A549 (cell line): ENCODE measurements around the gene PREX1. TPM values are rescaled to one million over a fixed set of nuclear protein-coding genes. Genes with fewer than 3 reads are reported as not detected.

Source experiments
- ATAC-seq, 2 experiments: fragments of 200-7000 bp in 1 of 2; fragments of >200 bp in 1 of 2; cut with Nextera tagmentation in 1 of 2; cut with Tn5 transposase in 1 of 2; 3 replicates each; pipeline versions ENCODE4 v1.8.0 to v1.9.1; 2018 to 2020; ENCODE audit warnings: mild to moderate bottlenecking in 1 of 2, moderate library complexity in 1 of 2
- CTCF ChIA-PET: fragments of 300-600 bp; sonication (Branson Sonifier 250); formaldehyde crosslinking; extraction: SDS; loops from one replicate; lab custom pipeline; 2021; ENCODE audit warnings: antibody characterized with exemption, inconsistent platforms; lab: Yijun Ruan, JAX
- POLR2A ChIA-PET: fragments of 350-600 bp; formaldehyde crosslinking; extraction: SDS; loops from one replicate; lab custom pipeline; 2021; ENCODE audit warnings: antibody characterized with exemption, inconsistent platforms; lab: Yijun Ruan, JAX
- DNase-seq, 2 experiments: peaks; one replicate each; pipeline versions ENCODE4 v3.0.0 to v3.0.0-alpha.2; 2011 to 2016; ENCODE audit warnings: low read depth in 1 of 2, low spot score in 1 of 2
- FAIRE-seq: peaks from 2 replicates; lab custom pipeline; 2011; peaks lifted over from hg19 to GRCh38; lab: Jason Lieb, UNC
- H3K27ac ChIP-seq, 2 experiments: fragments of >200 bp; sonication (Bioruptor Twin); formaldehyde crosslinking; 3 replicates each; pipeline ENCODE4 v1.5.1; 2016 to 2017
- H3K4me1 ChIP-seq: fragments of >200 bp; sonication (Bioruptor Twin); formaldehyde crosslinking; 3 replicates; pipeline ENCODE4 v1.6.1; 2016
- H3K4me2 ChIP-seq: fragments of >200 bp; sonication (Bioruptor Twin); formaldehyde crosslinking; 3 replicates; pipeline ENCODE4 v1.6.1; 2016
- H3K4me3 ChIP-seq: fragments of >200 bp; sonication (Bioruptor Twin); formaldehyde crosslinking; 3 replicates; pipeline ENCODE4 v1.5.1; 2016
- H3K9me3 ChIP-seq: fragments of >200 bp; sonication (Bioruptor Twin); formaldehyde crosslinking; 3 replicates; pipeline ENCODE4 v1.6.1; 2016
- BHLHE40 ChIP-seq: IDR thresholded peaks from 2 replicates; pipeline ENCODE4 v1.6.1; 2012; ENCODE audit warnings: low read depth, low read length, inconsistent platforms
- CBX8 ChIP-seq: fragments of 200-600 bp; sonication (generic); IDR thresholded peaks from 2 replicates; pipeline ENCODE4 v1.6.1; 2016
- CEBPB ChIP-seq, 2 experiments: fragments of >200 bp in 1 of 2; sonication (Bioruptor Twin) in 1 of 2; formaldehyde crosslinking in 1 of 2; IDR thresholded peaks; 2 replicates each; pipeline ENCODE4 v1.6.1; 2012 to 2016
- CHD2 ChIP-seq: fragments of 150-350 bp; IDR thresholded peaks from 2 replicates; pipeline ENCODE4 v1.6.1; 2014; ENCODE audit warnings: low read length; ENCODE audit not compliant: partially characterized antibody
- CHD4 ChIP-seq: fragments of 200-600 bp; sonication (generic); IDR thresholded peaks from 2 replicates; pipeline ENCODE4 v1.6.1; 2016; ENCODE audit warnings: antibody characterized with exemption, mild to moderate bottlenecking, borderline replicate concordance
- E2F6 ChIP-seq: IDR thresholded peaks from 2 replicates; pipeline ENCODE4 v1.6.1; 2012; ENCODE audit warnings: low read depth, borderline replicate concordance
- EHF ChIP-seq: fragments of 250-450 bp; sonication (Bioruptor Pico); IDR thresholded peaks from 2 replicates; pipeline ENCODE4 v1.5.0; 2020; ENCODE audit warnings: mild to moderate bottlenecking
- EHMT2 ChIP-seq: fragments of 200-600 bp; sonication (generic); IDR thresholded peaks from 2 replicates; pipeline ENCODE4 v1.6.1; 2016; ENCODE audit warnings: antibody characterized with exemption, low read depth, mild to moderate bottlenecking, moderate library complexity
- ELK1 ChIP-seq: fragments of 150-350 bp; IDR thresholded peaks from 2 replicates; pipeline ENCODE4 v1.6.1; 2014; ENCODE audit warnings: low read depth, mild to moderate bottlenecking, low read length
- EP300 ChIP-seq, 2 experiments: fragments of >200 bp; sonication (Bioruptor Twin); formaldehyde crosslinking; IDR thresholded peaks; 2 replicates in 1 of 2; 3 replicates in 1 of 2; pipeline ENCODE4 v1.6.1; 2016 to 2017
- ESRRA ChIP-seq: fragments of 150-350 bp; IDR thresholded peaks from 2 replicates; pipeline ENCODE4 v1.6.1; 2014; ENCODE audit warnings: mild to moderate bottlenecking, low read length, borderline replicate concordance
- FOSL2 ChIP-seq, 2 experiments: fragments of 450-650 bp in 1 of 2; fragments of >200 bp in 1 of 2; sonication (Bioruptor Twin) in 1 of 2; formaldehyde crosslinking; IDR thresholded peaks; 2 replicates each; pipeline versions ENCODE4 v1.5.0 to v1.6.1; 2016 to 2020; ENCODE audit warnings: mild to moderate bottlenecking in 1 of 2, moderate library complexity in 1 of 2
- GATA3 ChIP-seq: IDR thresholded peaks from 2 replicates; pipeline ENCODE4 v1.6.1; 2012; ENCODE audit warnings: borderline replicate concordance
- HEYL ChIP-seq: fragments of 250-450 bp; sonication (Bioruptor Pico); IDR thresholded peaks from 2 replicates; pipeline ENCODE4 v1.8.0; 2021; ENCODE audit warnings: mild to moderate bottlenecking, moderate library complexity
- HOXA7 ChIP-seq: fragments of 250-450 bp; sonication (Bioruptor Pico); IDR thresholded peaks from 2 replicates; pipeline ENCODE4 v1.5.0; 2020; ENCODE audit warnings: mild to moderate bottlenecking, moderate library complexity
- MAFK ChIP-seq: fragments of 450-650 bp; IDR thresholded peaks from 2 replicates; pipeline ENCODE4 v1.6.1; 2014; ENCODE audit not compliant: partially characterized antibody
- MAZ ChIP-seq: fragments of 150-350 bp; IDR thresholded peaks from 2 replicates; pipeline ENCODE4 v1.6.1; 2014; ENCODE audit warnings: antibody characterized with exemption, low read depth, low read length, borderline replicate concordance
- PHF8 ChIP-seq: fragments of 200-600 bp; sonication (generic); IDR thresholded peaks from 2 replicates; pipeline ENCODE4 v1.6.1; 2016; ENCODE audit warnings: low read depth, mild to moderate bottlenecking, antibody characterized with exemption, moderate library complexity, borderline replicate concordance
- POLR2A ChIP-seq: IDR thresholded peaks from 2 replicates; pipeline ENCODE4 v1.6.1; 2012; ENCODE audit warnings: mild to moderate bottlenecking, low read length
- RARB ChIP-seq: fragments of 250-450 bp; sonication (Bioruptor Pico); IDR thresholded peaks from 2 replicates; pipeline ENCODE4 v1.8.0; 2021; ENCODE audit warnings: mild to moderate bottlenecking, moderate library complexity
- RCOR1 ChIP-seq: fragments of 150-350 bp; IDR thresholded peaks from 2 replicates; pipeline ENCODE4 v1.6.1; 2014; ENCODE audit warnings: antibody characterized with exemption, low read length, low read depth
- RNF2 ChIP-seq: fragments of 200-600 bp; sonication (generic); IDR thresholded peaks from 2 replicates; pipeline ENCODE4 v1.6.1; 2016; ENCODE audit warnings: low read depth, mild to moderate bottlenecking, antibody characterized with exemption, moderate library complexity, borderline replicate concordance
- SREBF2 ChIP-seq: fragments of 450-650 bp; IDR thresholded peaks from 2 replicates; pipeline ENCODE4 v1.6.1; 2014; ENCODE audit warnings: mild to moderate bottlenecking, moderate library complexity
- TP53 ChIP-seq: fragments of 250-450 bp; sonication (Bioruptor Pico); IDR thresholded peaks from 2 replicates; pipeline ENCODE4 v1.5.0; 2021; ENCODE audit warnings: mild to moderate bottlenecking, moderate library complexity
- ZC3H11A ChIP-seq: fragments of 450-650 bp; IDR thresholded peaks from 2 replicates; pipeline ENCODE4 v1.6.1; 2014; ENCODE audit warnings: antibody characterized with exemption, mild to moderate bottlenecking
- WGBS: methylation state at CpG from one replicate; pipeline ENCODE4 v1.1.6; 2017; ENCODE audit errors: missing lambda C conversion rate; 5-methylcytosine and 5-hydroxymethylcytosine counted together
- polyA plus RNA-seq, 4 experiments: library from polyadenylated mRNA; depleted of rRNA in 3 of 4; stranded (reverse); fragments of >200 nt; fragmentation: RNase III in 1 of 4; extraction: RNeasy Plus Mini Kit Qiagen cat#74134 plus additional on column Dnase treatment in 1 of 4; gene quantifications; 2 replicates in 3 of 4; 3 replicates in 1 of 4; pipeline ENCODE4 v1.2.3, GENCODE V29; 2011 to 2017
- TF ChIP-seq, protein P1 (sequence below): fragments of >200 bp; sonication (Bioruptor Twin); formaldehyde crosslinking; IDR thresholded peaks from 3 replicates; pipeline ENCODE4 v1.5.1; 2016
- TF ChIP-seq, protein P2 (sequence below): fragments of 250-450 bp; sonication (Bioruptor Pico); IDR thresholded peaks from 2 replicates; pipeline ENCODE4 v1.5.0; 2020; ENCODE audit warnings: low read depth, mild to moderate bottlenecking, moderate library complexity

The PREX1 gene
- polyA plus RNA-seq, 2 of the 4 experiments (the other 2 are of a cell fraction), result 3.6 to 4.2 TPM

DNA sequence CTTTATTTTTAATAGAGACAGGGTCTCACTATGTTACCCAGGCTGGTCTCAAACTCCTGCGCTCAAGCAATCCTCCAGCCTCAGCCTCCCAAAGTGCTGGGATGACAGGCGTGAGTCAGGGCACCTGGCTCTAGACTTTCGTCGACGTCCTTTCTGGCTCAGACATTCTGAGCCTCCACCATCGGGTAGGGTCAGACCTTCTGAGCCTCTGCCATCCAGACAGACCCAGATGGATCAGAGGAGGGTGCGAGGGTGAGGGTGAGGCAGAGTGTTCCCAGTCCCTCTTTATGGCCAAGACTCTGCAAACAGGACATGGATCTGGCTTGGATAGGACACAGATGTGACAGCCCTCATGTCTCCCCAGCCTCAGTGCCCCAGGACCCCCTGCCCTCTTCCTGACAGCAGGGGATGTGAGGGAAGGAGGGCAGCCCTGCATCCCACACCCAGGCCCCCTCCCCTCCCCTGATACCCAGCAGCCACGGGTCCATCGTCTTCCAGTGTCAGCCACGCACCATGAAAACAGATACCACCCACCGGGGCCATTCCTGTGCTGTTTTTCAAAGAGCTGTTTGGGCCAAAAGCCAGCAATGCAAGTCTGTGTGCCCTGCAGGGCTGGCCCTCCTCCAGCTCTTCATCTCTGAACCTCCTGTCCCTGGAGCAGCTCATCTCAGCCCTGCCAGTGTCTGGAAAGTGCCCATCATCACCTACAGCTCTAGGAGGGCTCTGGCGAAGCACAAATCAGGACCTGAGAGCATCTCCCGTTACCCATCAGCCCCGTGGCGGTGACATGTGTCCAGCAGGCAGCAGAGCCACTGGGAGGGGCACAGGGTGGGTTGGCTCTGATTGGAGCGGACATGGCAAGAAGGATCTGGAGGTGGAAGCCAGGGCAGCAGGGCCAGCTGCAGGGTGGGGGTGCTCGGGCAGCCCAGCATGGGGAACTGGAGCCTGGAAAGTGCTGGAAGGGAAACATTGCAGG lies 208.4 kb downstream of the PREX1 start (continued):
- no peak for TF ChIP-seq FOSL2 (IDR thresholded peaks at IDR 0.05)
- TF ChIP-seq FOSL2 (CRISPR knock-in tag; IDR thresholded peaks at IDR 0.05), result no peak
- TF ChIP-seq BHLHE40, result no peak
- no peak for TF ChIP-seq CEBPB (IDR thresholded peaks at IDR 0.05)
- no peak for TF ChIP-seq GATA3

GRCh38 chr20:48618631-48619030 lies 209.2 kb downstream of the PREX1 start:
- no peak for TF ChIP-seq EP300 (IDR thresholded peaks at IDR 0.05)
- no peak for TF ChIP-seq RCOR1
- no peak for TF ChIP-seq PHF8
- TF ChIP-seq GATA3, result no peak
- TF ChIP-seq, protein P1, sequence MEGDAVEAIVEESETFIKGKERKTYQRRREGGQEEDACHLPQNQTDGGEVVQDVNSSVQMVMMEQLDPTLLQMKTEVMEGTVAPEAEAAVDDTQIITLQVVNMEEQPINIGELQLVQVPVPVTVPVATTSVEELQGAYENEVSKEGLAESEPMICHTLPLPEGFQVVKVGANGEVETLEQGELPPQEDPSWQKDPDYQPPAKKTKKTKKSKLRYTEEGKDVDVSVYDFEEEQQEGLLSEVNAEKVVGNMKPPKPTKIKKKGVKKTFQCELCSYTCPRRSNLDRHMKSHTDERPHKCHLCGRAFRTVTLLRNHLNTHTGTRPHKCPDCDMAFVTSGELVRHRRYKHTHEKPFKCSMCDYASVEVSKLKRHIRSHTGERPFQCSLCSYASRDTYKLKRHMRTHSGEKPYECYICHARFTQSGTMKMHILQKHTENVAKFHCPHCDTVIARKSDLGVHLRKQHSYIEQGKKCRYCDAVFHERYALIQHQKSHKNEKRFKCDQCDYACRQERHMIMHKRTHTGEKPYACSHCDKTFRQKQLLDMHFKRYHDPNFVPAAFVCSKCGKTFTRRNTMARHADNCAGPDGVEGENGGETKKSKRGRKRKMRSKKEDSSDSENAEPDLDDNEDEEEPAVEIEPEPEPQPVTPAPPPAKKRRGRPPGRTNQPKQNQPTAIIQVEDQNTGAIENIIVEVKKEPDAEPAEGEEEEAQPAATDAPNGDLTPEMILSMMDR, result no peak
- TF ChIP-seq MAFK, result no peak
- TF ChIP-seq RARB, result no peak
- no peak for TF ChIP-seq CBX8
- no peak for TF ChIP-seq CHD4
- TF ChIP-seq EHF, result no peak
- TF ChIP-seq HEYL (CRISPR knock-in tag), result no peak
- no peak for TF ChIP-seq TP53 (CRISPR knock-in tag)
- no peak for TF ChIP-seq CHD2
- no peak for TF ChIP-seq HOXA7
- TF ChIP-seq, all 56 proteins: peak for 0
- no peak overlapping the region for H3K4me3 ChIP-seq
- 69% methylated on average over 12 of the region's 12 CpGs for WGBS
- ChIA-PET POLR2A (no interaction called here), CTCF (interaction anchor here (3.1 to 9.7 kb wide), 6 partner anchors 321 to 956 kb away, joined by 29 to 232 read pairs (median 79); partner anchors contain the start of gene SULF2)
- DNase-seq (no peak), FAIRE-seq (no peak), ATAC-seq (no peak)
- no peaks in the 10 kb centered on the region for H3K9me3 ChIP-seq
- peaks cover 28% of the 10 kb centered on the region for H3K4me1 ChIP-seq
- H3K27ac ChIP-seq, result no peak overlapping the region
- no peak overlapping the region for H3K4me2 ChIP-seq

GRCh38 chr20:48618052-48618451 lies 209.7 kb downstream of the PREX1 start:
- ChIA-PET CTCF (interaction anchor here (1.0 to 9.7 kb wide), 5 partner anchors 11 to 955 kb away, joined by 3 to 232 read pairs (median 73); partner anchors contain the start of gene SULF2), POLR2A (no interaction called here)
- no peak for ATAC-seq
- DNase-seq, result no peak
- H3K27ac ChIP-seq, result no peak overlapping the region
- peaks cover 28% of the 10 kb centered on the region for H3K4me1 ChIP-seq
- TF ChIP-seq, protein P2, sequence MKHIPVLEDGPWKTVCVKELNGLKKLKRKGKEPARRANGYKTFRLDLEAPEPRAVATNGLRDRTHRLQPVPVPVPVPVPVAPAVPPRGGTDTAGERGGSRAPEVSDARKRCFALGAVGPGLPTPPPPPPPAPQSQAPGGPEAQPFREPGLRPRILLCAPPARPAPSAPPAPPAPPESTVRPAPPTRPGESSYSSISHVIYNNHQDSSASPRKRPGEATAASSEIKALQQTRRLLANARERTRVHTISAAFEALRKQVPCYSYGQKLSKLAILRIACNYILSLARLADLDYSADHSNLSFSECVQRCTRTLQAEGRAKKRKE (CRISPR knock-in tag), result no peak
- TF ChIP-seq ELK1 (no peak), POLR2A (no peak), ZC3H11A (no peak), RNF2 (no peak), EHMT2 (no peak), ESRRA (no peak), E2F6 (no peak), SREBF2 (no peak), GATA3 (no peak), MAZ (no peak)
- H3K4me2 ChIP-seq, result no peak overlapping the region
- no peaks in the 10 kb centered on the region for H3K9me3 ChIP-seq
- no peak for FAIRE-seq
- whole genome bisulfite sequencing, result 72% methylated on average over 13 of the region's 13 CpGs
- H3K4me3 ChIP-seq, result no peak overlapping the region
